OCI-LY1 (cell line): Measurements from ENCODE around the gene LAT.

ENCODE experiments used
- H2AFZ ChIP-seq: fragments of 200-600 bp; sonication (generic), shearing (Covaris generic); 2 replicates; pipeline ENCODE4 v1.6.0; 2014; ENCODE audit warnings: antibody characterized with exemption, mild to moderate bottlenecking, low read length
- H3F3A ChIP-seq: fragments of 200-600 bp; sonication (generic), shearing (Covaris generic); 2 replicates; pipeline ENCODE4 v1.6.0; 2014; ENCODE audit warnings: mild to moderate bottlenecking, antibody characterized with exemption, low read length, moderate library complexity; ENCODE audit not compliant: insufficient read depth
- H3K27ac ChIP-seq: fragments of 200-600 bp; sonication (generic); 2 replicates; pipeline ENCODE4 v1.5.1; 2014; ENCODE audit warnings: low read length, mixed run types, mild to moderate bottlenecking, low read depth; ENCODE audit not compliant: poor library complexity, severe bottlenecking
- H3K27me3 ChIP-seq: fragments of 200-600 bp; sonication (generic); 2 replicates; pipeline ENCODE4 v1.6.0; 2014; ENCODE audit warnings: antibody characterized with exemption, mild to moderate bottlenecking, low read length, moderate library complexity; ENCODE audit not compliant: insufficient read depth
- H3K36me3 ChIP-seq: fragments of 200-600 bp; sonication (generic); 2 replicates; pipeline ENCODE4 v1.6.1; 2014; ENCODE audit warnings: mild to moderate bottlenecking, antibody characterized with exemption, low read length, moderate library complexity, mixed read lengths; ENCODE audit not compliant: insufficient read depth
- H3K4me1 ChIP-seq: fragments of 200-600 bp; sonication (generic); 2 replicates; pipeline ENCODE4 v1.5.1; 2014; ENCODE audit warnings: mild to moderate bottlenecking, low read length, moderate library complexity; ENCODE audit not compliant: insufficient read depth, severe bottlenecking
- H3K4me2 ChIP-seq: fragments of 200-600 bp; sonication (generic), shearing (Covaris generic); 2 replicates; pipeline ENCODE4 v1.6.1; 2014; ENCODE audit warnings: low read length
- H3K4me3 ChIP-seq: fragments of 200-600 bp; sonication (generic); 2 replicates; pipeline ENCODE4 v1.5.1; 2014; ENCODE audit warnings: low read length, low read depth, mild to moderate bottlenecking, mixed read lengths; ENCODE audit not compliant: poor library complexity, severe bottlenecking
- H3K79me2 ChIP-seq: fragments of 200-600 bp; shearing (Covaris generic); 2 replicates; pipeline ENCODE4 v1.6.1; 2016; ENCODE audit warnings: mixed run types, low read length, mixed read lengths; ENCODE audit not compliant: insufficient read depth
- H3K9ac ChIP-seq: fragments of 200-600 bp; sonication (generic), shearing (Covaris generic); 2 replicates; pipeline ENCODE4 v1.6.1; 2014; ENCODE audit warnings: mild to moderate bottlenecking, low read length, mixed read lengths
- H3K9me2 ChIP-seq: fragments of 200-600 bp; sonication (generic), shearing (Covaris generic); 2 replicates; pipeline ENCODE4 v1.6.1; 2014; ENCODE audit warnings: low read depth, mild to moderate bottlenecking, low read length, mixed read lengths
- H3K9me3 ChIP-seq: fragments of 200-600 bp; shearing (Covaris generic); 2 replicates; pipeline ENCODE4 v1.6.1; 2014; ENCODE audit warnings: low read length, mixed read lengths
- H4K20me1 ChIP-seq: fragments of 200-600 bp; sonication (generic), shearing (Covaris generic); 2 replicates; pipeline ENCODE4 v1.6.0; 2016; ENCODE audit warnings: mild to moderate bottlenecking, low read length; ENCODE audit not compliant: insufficient read depth
- CTCF ChIP-seq: fragments of 200-600 bp; sonication (generic), shearing (Covaris generic); IDR thresholded peaks from 2 replicates; pipeline ENCODE4 v1.5.1; 2017; ENCODE audit warnings: mild to moderate bottlenecking, antibody characterized with exemption, low read length, moderate library complexity, mixed read lengths
- EZH2 ChIP-seq: fragments of 200-600 bp; sonication (generic), shearing (Covaris generic); IDR thresholded peaks from 2 replicates; pipeline ENCODE4 v1.8.0; 2017; ENCODE audit warnings: borderline replicate concordance, mixed run types, mild to moderate bottlenecking, antibody characterized with exemption, low read length, moderate library complexity, mixed read lengths

Gene LAT

GRCh38 chr16:28989363-28989762 is 4.5 kb downstream of the LAT start:
- Histone ChIP-seq H3K27ac (no peak overlapping the region), H3K9me2 (no peaks in the 10 kb centered on the region), H3K4me1 (peaks cover 10% of the 10 kb centered on the region), H3K79me2 (no peaks in the 10 kb centered on the region), H3K4me2 (no peak overlapping the region), H3K9ac (no peak overlapping the region), H3K9me3 (no peaks in the 10 kb centered on the region), H4K20me1 (no peaks in the 10 kb centered on the region), H3F3A (no peaks in the 10 kb centered on the region), H2AFZ (no peak overlapping the region), H3K4me3 (no peak overlapping the region), H3K36me3 (no peaks in the 10 kb centered on the region), H3K27me3 (0 out of 2 replicates have a peak, but pooled peaks cover 3% of the 10 kb centered on the region)
- no peak for TF ChIP-seq EZH2
- TF ChIP-seq CTCF, result no peak

GRCh38 chr16:28990375-28991040 is 5.7 kb downstream of the LAT start:
- no peaks in the 10 kb centered on the region for H3K9me2 ChIP-seq
- H3K9ac ChIP-seq, result no peak overlapping the region
- no peak overlapping the region for H3K27ac ChIP-seq
- 0 out of 2 replicates have a peak, but pooled peaks cover 3% of the 10 kb centered on the region for H3K27me3 ChIP-seq
- H3K4me1 ChIP-seq, result no peaks in the 10 kb centered on the region
- H3K9me3 ChIP-seq, result no peaks in the 10 kb centered on the region
- H3K4me2 ChIP-seq, result no peak overlapping the region
- H3K4me3 ChIP-seq, result no peak overlapping the region
- no peaks in the 10 kb centered on the region for H3F3A ChIP-seq
- no peak overlapping the region for H2AFZ ChIP-seq
- no peaks in the 10 kb centered on the region for H3K79me2 ChIP-seq
- TF ChIP-seq EZH2 (no peak), CTCF (no peak)
- no peaks in the 10 kb centered on the region for H4K20me1 ChIP-seq
- no peaks in the 10 kb centered on the region for H3K36me3 ChIP-seq

DNA sequence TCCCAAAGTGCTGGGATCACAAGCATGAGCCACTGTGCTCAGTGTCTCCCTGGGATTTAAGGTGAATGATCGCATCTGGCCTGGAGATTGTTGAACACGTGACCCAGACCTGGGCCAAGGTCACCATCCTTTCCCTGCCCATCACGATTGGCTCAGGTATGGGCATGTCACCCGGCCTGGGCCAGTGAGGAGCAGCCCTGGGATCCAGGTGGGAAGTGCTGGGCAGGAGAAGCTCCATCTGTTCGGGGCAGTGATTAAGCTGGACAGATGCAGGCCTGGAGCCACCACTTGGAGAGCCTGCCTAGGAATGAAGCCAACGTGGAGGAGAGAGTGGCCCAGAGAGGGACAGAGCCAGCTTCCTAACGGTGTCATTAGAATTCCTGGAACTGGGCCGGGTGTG is 6.8 kb downstream of the LAT start:
- TF ChIP-seq CTCF (no peak), EZH2 (no peak)
- 0 out of 2 replicates have a peak, but pooled peaks cover 3% of the 10 kb centered on the region for H3K27me3 ChIP-seq
- H3K27ac ChIP-seq, result no peak overlapping the region
- H3K9ac ChIP-seq, result no peak overlapping the region
- no peak overlapping the region for H3K4me3 ChIP-seq
- H3F3A ChIP-seq, result no peaks in the 10 kb centered on the region
- H3K4me1 ChIP-seq, result no peaks in the 10 kb centered on the region
- H2AFZ ChIP-seq, result no peak overlapping the region
- H3K9me2 ChIP-seq, result no peaks in the 10 kb centered on the region
- H3K79me2 ChIP-seq, result no peaks in the 10 kb centered on the region
- H3K36me3 ChIP-seq, result no peaks in the 10 kb centered on the region
- no peaks in the 10 kb centered on the region for H4K20me1 ChIP-seq
- no peaks in the 10 kb centered on the region for H3K9me3 ChIP-seq
- H3K4me2 ChIP-seq, result no peak overlapping the region
